NCI-H774 (cell line): ENCODE results near the gene KRTAP2-2.
"Not testable (repeated sequence)": the region's sequence is repeated elsewhere in the genome, so short reads cannot be mapped to it uniquely, and the experiment has no call there.

Source experiments
- DNase-seq: peaks from one replicate; lab custom pipeline; 2025; lab: John Stamatoyannopoulos, UW

The KRTAP2-2 gene

GRCh38 chr17:41055130-41055529, at the start of gene KRTAP2-2:
Gene KRTAP2-2 (minus strand): TSS chr17:41055230. CDS start chr17:41055211, 19 bp downstream.
- not testable (repeated sequence) for DNase-seq

GRCh38 chr17:41104386-41105038, 49.5 kb upstream of the KRTAP2-2 start:
- DNase-seq = not testable (repeated sequence)

- DNase-seq = no peak
Observed at GRCh38 chr17:41103896-41104295, 48.9 kb upstream of the KRTAP2-2 start.

GRCh38 chr17:41101586-41102259, 46.7 kb upstream of the KRTAP2-2 start, which contains the start of gene KRTAP4-16:
Gene KRTAP4-16 (minus strand): TSS chr17:41102209. CDS start chr17:41102209, 0 bp downstream.
- DNase-seq = no peak

GRCh38 chr17:41099682-41100480, 44.9 kb upstream of the KRTAP2-2 start:
- not testable (repeated sequence) for DNase-seq

GRCh38 chr17:41098481-41098880, 43.5 kb upstream of the KRTAP2-2 start:
- no peak for DNase-seq

- no peak for DNase-seq
Observed at GRCh38 chr17:41098042-41098441, 43.0 kb upstream of the KRTAP2-2 start, which contains the start of gene KRTAP4-8. Gene KRTAP4-8 (minus strand): TSS chr17:41098142. CDS start chr17:41098084, 58 bp downstream.

- DNase-seq = no peak
Observed at GRCh38 chr17:41096055-41096454, 41.0 kb upstream of the KRTAP2-2 start.

GRCh38 chr17:41088760-41089352, 33.8 kb upstream of the KRTAP2-2 start:
- DNase-seq = not testable (repeated sequence)

GRCh38 chr17:41084100-41084856, 29.2 kb upstream of the KRTAP2-2 start, which contains the start of gene KRTAP4-7:
Gene KRTAP4-7 (plus strand): TSS chr17:41084150. CDS start chr17:41084207, 57 bp downstream.
- DNase-seq = not testable (repeated sequence)

GRCh38 chr17:41083427-41083826, 28.4 kb upstream of the KRTAP2-2 start:
- DNase-seq = not testable (repeated sequence)

GRCh38 chr17:41082626-41083025, 27.6 kb upstream of the KRTAP2-2 start:
- no peak for DNase-seq

- DNase-seq = no peak
Observed at GRCh38 chr17:41076788-41077187, 21.8 kb upstream of the KRTAP2-2 start.

GRCh38 chr17:41073676-41074075, 18.6 kb upstream of the KRTAP2-2 start:
- DNase-seq = no peak

GRCh38 chr17:41071606-41072360, 16.8 kb upstream of the KRTAP2-2 start:
- DNase-seq = peak; percentile 63

- DNase-seq = no peak
Observed at GRCh38 chr17:41069031-41069430, 14.0 kb upstream of the KRTAP2-2 start.

- DNase-seq = no peak
Observed at GRCh38 chr17:41067281-41067680, 12.3 kb upstream of the KRTAP2-2 start.

- DNase-seq = no peak
Observed at GRCh38 chr17:41065829-41066624, 11.0 kb upstream of the KRTAP2-2 start, which contains the start of gene KRTAP2-4. Gene KRTAP2-4 (minus strand): TSS chr17:41065879. CDS start chr17:41065845, 34 bp downstream.

GRCh38 chr17:41065016-41065689, 10.1 kb upstream of the KRTAP2-2 start:
- not testable (repeated sequence) for DNase-seq
